ENCODE data around the gene EGR4.

Gene EGR4

DNA sequence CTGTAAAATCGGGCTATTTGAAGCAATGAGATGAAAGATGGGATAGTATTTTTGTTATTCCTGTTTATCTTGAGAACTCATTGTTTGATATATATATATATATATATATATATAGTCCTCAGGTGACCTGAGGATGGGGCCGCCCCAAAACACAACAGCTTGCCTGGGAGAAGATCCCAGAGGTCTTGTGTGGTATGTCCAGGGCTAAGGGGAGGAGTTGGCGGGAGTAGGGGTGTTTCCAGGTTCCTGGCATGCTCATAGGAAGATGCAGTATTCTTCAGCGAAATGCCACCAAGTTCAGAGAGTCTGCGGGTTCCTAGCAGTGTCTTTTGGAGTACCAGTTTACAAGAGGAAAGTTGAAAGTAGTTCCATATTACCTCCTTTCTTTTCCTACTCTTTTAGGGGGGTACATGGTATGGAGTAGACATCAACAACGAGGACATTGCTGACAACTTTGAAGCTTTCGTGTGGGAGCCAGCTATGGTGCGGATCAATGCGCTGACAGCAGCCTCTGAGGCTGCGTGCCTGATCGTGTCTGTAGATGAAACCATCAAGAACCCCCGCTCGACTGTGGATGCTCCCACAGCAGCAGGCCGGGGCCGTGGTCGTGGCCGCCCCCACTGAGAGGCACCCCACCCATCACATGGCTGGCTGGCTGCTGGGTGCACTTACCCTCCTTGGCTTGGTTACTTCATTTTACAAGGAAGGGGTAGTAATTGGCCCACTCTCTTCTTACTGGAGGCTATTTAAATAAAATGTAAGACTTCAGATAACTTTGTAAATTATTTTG, 40.9 kb downstream of the EGR4 start:
- no peak overlapping the region for H3K4me3 ChIP-seq (ENCODE audit: low read depth, low read length)
- no peak for TF ChIP-seq CTCF (IDR thresholded peaks at IDR 0.05; ENCODE audit: insufficient read depth, low read length, missing control alignments)
- no peak for DNase-seq (ENCODE audit: low read depth, low spot score)
- ChIA-PET CTCF (no interaction called here), POLR2A (no interaction called here)

DNA sequence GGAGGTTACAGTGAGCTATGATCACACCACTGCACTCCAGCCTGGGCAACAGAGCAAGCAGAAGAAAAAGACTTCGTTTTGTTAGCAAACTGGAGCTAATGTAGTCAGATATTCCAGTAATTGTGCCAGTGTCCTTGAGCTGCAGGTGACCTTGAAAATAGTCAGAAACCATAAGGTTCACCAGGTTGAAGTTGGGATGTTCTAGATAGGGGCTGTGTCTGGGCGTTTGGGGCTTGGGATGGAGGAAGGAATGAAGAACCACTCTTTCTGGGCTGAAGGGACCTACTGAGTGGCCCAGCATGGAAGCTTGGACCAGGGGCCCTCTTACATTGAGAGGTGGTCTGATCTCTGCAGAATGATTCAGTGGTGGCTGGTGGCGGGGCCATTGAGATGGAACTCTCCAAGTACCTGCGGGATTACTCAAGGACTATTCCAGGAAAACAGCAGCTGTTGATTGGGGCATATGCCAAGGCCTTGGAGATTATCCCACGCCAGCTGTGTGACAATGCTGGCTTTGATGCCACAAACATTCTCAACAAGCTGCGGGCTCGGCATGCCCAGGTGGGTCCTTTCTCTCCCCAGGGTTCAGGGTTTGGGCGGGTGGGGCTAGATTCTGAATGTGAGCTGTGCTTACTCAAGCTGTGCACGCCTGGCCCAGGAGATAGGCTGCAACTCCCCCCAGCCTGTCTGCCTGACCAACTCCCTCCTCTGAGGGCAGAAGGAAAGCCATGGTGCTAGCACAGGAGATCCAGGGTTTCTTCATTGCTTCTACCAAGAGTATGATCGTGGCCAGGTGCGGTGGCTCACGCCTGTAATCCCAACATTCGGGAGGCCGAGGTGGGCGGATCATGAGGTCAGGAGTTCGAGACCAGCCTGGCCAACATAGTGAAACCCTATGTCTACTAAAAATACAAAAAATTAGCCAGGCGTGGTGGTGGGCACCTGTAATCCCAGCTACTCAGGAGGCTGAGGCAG, 42.2 kb downstream of the EGR4 start:
- no peak overlapping the region for H3K4me3 ChIP-seq (ENCODE audit: low read depth, low read length)
- ChIA-PET CTCF (interaction anchor here (1.4 to 1.7 kb wide), 2 partner anchors 13 to 38 kb away, joined by 3 read pairs; no protein-coding TSS in a partner anchor), POLR2A (interaction anchor here (0.6 to 0.7 kb wide), 2 partner anchors 13 to 17 kb away, joined by 3 read pairs; partner anchors contain the start of gene CCT7)
- DNase-seq (ENCODE audit: low read depth, low spot score), result no peak
- TF ChIP-seq CTCF (IDR thresholded peaks at IDR 0.05; ENCODE audit: insufficient read depth, low read length, missing control alignments), result no peak

- CTCF ChIA-PET, result interaction anchor here (1.2 to 1.7 kb wide), 2 partner anchors 10 to 11 kb away, joined by 3 to 5 read pairs; no protein-coding TSS in a partner anchor
- H3K4me3 ChIP-seq (ENCODE audit: low read depth, low read length), result no peak overlapping the region
Measured at GRCh38 chr2:73249636-73250035, 43.7 kb downstream of the EGR4 start.

GRCh38 chr2:73246850-73247249, 46.5 kb downstream of the EGR4 start:
- POLR2A ChIA-PET, result interaction anchor here (0.5 to 1.2 kb wide), 3 partner anchors 9 to 13 kb away, joined by 3 to 6 read pairs (median 3); partner anchors contain the start of gene CCT7
- no peak for DNase-seq (ENCODE audit: low read depth, low spot score)
- H3K4me3 ChIP-seq (ENCODE audit: low read depth, low read length), result no peak overlapping the region
- TF ChIP-seq CTCF (IDR thresholded peaks at IDR 0.05; ENCODE audit: insufficient read depth, low read length, missing control alignments), result no peak
- CTCF ChIA-PET, result no interaction called here

More at GRCh38 chr2:73249636-73250035, 43.7 kb downstream of the EGR4 start:
- POLR2A ChIA-PET, result interaction anchor here (0.8 kb wide), 1 partner anchor 16 kb away, joined by 3 read pairs; the partner anchor contains the start of gene CCT7
- no peak for DNase-seq (ENCODE audit: low read depth, low spot score)
- no peak for TF ChIP-seq CTCF (IDR thresholded peaks at IDR 0.05; ENCODE audit: insufficient read depth, low read length, missing control alignments)

- ChIA-PET CTCF (interaction anchor here (0.9 to 2.1 kb wide), 5 partner anchors 10 to 352 kb away, joined by 3 to 9 read pairs (median 5); partner anchors contain the start of gene CCT7), POLR2A (interaction anchor here (0.7 to 1.8 kb wide), 3 partner anchors 10 to 15 kb away, joined by 3 to 4 read pairs (median 3); partner anchors contain the start of gene CCT7)
- no peak for TF ChIP-seq CTCF (IDR thresholded peaks at IDR 0.05; ENCODE audit: insufficient read depth, low read length, missing control alignments)
- H3K4me3 ChIP-seq (ENCODE audit: low read depth, low read length), result no peak overlapping the region
- no peak for DNase-seq (ENCODE audit: low read depth, low spot score)
Measured at GRCh38 chr2:73244580-73244979, 48.8 kb downstream of the EGR4 start.

Data from AG04449 (cell line).